ENCODE measurements around the gene IFT81. TPM values are rescaled to one million over a fixed set of nuclear protein-coding genes. Genes with fewer than 3 reads are reported as not detected.

IFT81 gene
- polyA plus RNA-seq, 3 donors = 0.39 to 0.97 (median 0.47) TPM

DNA sequence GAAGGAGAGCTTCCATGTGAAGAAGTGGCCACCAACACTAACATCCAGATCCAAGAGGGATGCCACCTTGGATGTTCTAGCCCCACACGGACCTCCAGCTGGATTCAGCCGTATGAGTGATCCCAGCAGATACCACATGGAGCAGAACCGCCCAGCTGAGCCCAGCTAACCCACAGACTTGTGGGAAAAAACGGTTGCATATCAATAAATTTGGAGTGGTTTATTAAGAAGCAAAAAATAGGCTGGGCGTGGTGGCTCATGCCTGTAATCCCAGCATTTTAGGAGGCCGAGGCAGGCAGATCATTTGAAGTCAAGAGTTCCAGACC lies 11.9 kb upstream of the IFT81 start:
- peaks cover 0 to 4% (median 2%) of the 10 kb centered on the region in 3 donors for H3K27me3 Mint-ChIP-seq (ENCODE audit: low read depth in 3 of 3)
- no peaks in the 10 kb centered on the region for H3K36me3 Mint-ChIP-seq
- Histone ChIP-seq H3K9ac (ENCODE audit: insufficient read depth, low read length, poor library complexity, severe bottlenecking) (no peak overlapping the region), H2AFZ (ENCODE audit: insufficient read depth, low read depth, low read length, poor library complexity, severe bottlenecking) (no peak overlapping the region), H3K79me2 (ENCODE audit: insufficient read depth, low read length) (no peaks in the 10 kb centered on the region), H3K9me3 (replicated peaks in 1 of 2; ENCODE audit: control insufficient read depth in 1 of 2, insufficient read depth in 1 of 2, low read length in 2 of 2) (no peaks in the 10 kb centered on the region), H3K27ac (ENCODE audit: low read depth in 1 of 2, low read length in 2 of 2) (no peak overlapping the region), H4K20me1 (ENCODE audit: insufficient read depth, low read length) (no peaks in the 10 kb centered on the region), H3K4me1 (ENCODE audit: control insufficient read depth in 1 of 2, insufficient read depth in 2 of 2, low read length in 2 of 2) (peaks cover 0 to 14% of the 10 kb centered on the region in 2 donors), H3K36me3 (replicated peaks in 1 of 2; ENCODE audit: control insufficient read depth in 1 of 2, insufficient read depth in 2 of 2, low read length in 2 of 2) (no peaks in the 10 kb centered on the region), H3K4me3 (replicated peaks in 1 of 3; ENCODE audit: low read depth in 2 of 3, low read length in 3 of 3) (no peak overlapping the region), H3K27me3 (ENCODE audit: control insufficient read depth in 2 of 2, insufficient read depth in 2 of 2, low read length in 2 of 2) (no peaks in the 10 kb centered on the region), H3K4me2 (replicated peaks; ENCODE audit: extremely low read depth, low read length, poor library complexity, severe bottlenecking) (no peak overlapping the region)
- peaks cover 15% of the 10 kb centered on the region for H3K4me1 Mint-ChIP-seq
- WGBS (ENCODE audit: insufficient coverage) = 98% methylated on average over 5 of the region's 6 CpGs
- intact Hi-C loops (cut with micrococcal nuclease) = no loop called here
- H3K9me3 Mint-ChIP-seq = peaks cover 0 to 6% (median 0%) of the 10 kb centered on the region in 7 donors
- no peak overlapping the region for H3K4me3 Mint-ChIP-seq
- TF ChIP-seq, protein P1, sequence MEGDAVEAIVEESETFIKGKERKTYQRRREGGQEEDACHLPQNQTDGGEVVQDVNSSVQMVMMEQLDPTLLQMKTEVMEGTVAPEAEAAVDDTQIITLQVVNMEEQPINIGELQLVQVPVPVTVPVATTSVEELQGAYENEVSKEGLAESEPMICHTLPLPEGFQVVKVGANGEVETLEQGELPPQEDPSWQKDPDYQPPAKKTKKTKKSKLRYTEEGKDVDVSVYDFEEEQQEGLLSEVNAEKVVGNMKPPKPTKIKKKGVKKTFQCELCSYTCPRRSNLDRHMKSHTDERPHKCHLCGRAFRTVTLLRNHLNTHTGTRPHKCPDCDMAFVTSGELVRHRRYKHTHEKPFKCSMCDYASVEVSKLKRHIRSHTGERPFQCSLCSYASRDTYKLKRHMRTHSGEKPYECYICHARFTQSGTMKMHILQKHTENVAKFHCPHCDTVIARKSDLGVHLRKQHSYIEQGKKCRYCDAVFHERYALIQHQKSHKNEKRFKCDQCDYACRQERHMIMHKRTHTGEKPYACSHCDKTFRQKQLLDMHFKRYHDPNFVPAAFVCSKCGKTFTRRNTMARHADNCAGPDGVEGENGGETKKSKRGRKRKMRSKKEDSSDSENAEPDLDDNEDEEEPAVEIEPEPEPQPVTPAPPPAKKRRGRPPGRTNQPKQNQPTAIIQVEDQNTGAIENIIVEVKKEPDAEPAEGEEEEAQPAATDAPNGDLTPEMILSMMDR (IDR thresholded peaks at IDR 0.05) = no peak
- no peak overlapping the region for H3K27ac Mint-ChIP-seq
- no peak for DNase-seq

DNA sequence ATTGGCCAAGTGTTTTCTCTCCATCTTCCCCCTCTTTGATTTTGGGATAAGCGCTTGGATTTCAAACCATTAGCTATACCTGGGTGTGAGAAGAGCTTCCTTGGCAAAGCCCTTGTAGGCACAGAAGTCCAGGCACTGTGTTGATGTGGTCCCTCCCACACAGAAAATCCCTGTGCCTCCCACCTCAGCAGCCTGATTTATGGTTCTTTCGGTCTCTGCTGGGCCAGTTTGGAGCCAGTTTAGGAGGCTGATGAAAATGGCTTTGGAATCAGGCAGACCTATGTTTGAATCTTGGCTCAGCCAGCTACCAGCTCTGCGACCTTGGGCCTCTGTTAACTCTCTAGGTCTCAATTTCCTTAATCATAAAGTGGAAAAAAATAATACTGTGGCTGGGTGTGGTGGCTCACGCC lies 9.6 kb upstream of the IFT81 start:
- Histone ChIP-seq H3K27ac (ENCODE audit: low read depth in 1 of 2, low read length in 2 of 2) (no peak overlapping the region), H3K9me3 (replicated peaks in 1 of 2; ENCODE audit: control insufficient read depth in 1 of 2, insufficient read depth in 1 of 2, low read length in 2 of 2) (no peaks in the 10 kb centered on the region), H3K4me2 (replicated peaks; ENCODE audit: extremely low read depth, low read length, poor library complexity, severe bottlenecking) (no peak overlapping the region), H4K20me1 (ENCODE audit: insufficient read depth, low read length) (no peaks in the 10 kb centered on the region), H3K4me1 (ENCODE audit: control insufficient read depth in 1 of 2, insufficient read depth in 2 of 2, low read length in 2 of 2) (peaks cover 0 to 8% of the 10 kb centered on the region in 2 donors), H3K79me2 (ENCODE audit: insufficient read depth, low read length) (no peaks in the 10 kb centered on the region), H3K9ac (ENCODE audit: insufficient read depth, low read length, poor library complexity, severe bottlenecking) (no peak overlapping the region), H3K36me3 (replicated peaks in 1 of 2; ENCODE audit: control insufficient read depth in 1 of 2, insufficient read depth in 2 of 2, low read length in 2 of 2) (no peaks in the 10 kb centered on the region), H2AFZ (ENCODE audit: insufficient read depth, low read depth, low read length, poor library complexity, severe bottlenecking) (no peak overlapping the region), H3K4me3 (replicated peaks in 1 of 3; ENCODE audit: low read depth in 2 of 3, low read length in 3 of 3) (no peak overlapping the region), H3K27me3 (ENCODE audit: control insufficient read depth in 2 of 2, insufficient read depth in 2 of 2, low read length in 2 of 2) (no peaks in the 10 kb centered on the region)
- intact Hi-C loops (cut with micrococcal nuclease) = no loop called here
- DNase-seq = no peak
- Mint-ChIP-seq H3K4me1 (peaks cover 9% of the 10 kb centered on the region), H3K9me3 (peaks cover 0 to 6% (median 0%) of the 10 kb centered on the region in 7 donors), H3K36me3 (no peaks in the 10 kb centered on the region), H3K27me3 (ENCODE audit: low read depth in 3 of 3) (peaks cover 3 to 6% (median 3%) of the 10 kb centered on the region in 3 donors), H3K4me3 (no peak overlapping the region), H3K27ac (no peak overlapping the region)
- no CpG with 5 or more reads among the region's 4 CpGs for WGBS (ENCODE audit: insufficient coverage)
- TF ChIP-seq, protein P1 (IDR thresholded peaks at IDR 0.05) = no peak

All from CD14-positive monocyte (primary cell).